ENCODE results near the gene C11orf68. TPM values are rescaled to one million over a fixed set of nuclear protein-coding genes. Genes with fewer than 3 reads are reported as not detected.
A peak's percentile ranks its signal among the peaks of the same experiment; 100 is the strongest.

C11orf68 gene
- total and polyA plus RNA-seq, 9 of the 15 experiments (the other 6 are each of a cell fraction or from before 2014, with no cell fraction given), result 3.6 to 35.9 (median 12.8) TPM

DNA sequence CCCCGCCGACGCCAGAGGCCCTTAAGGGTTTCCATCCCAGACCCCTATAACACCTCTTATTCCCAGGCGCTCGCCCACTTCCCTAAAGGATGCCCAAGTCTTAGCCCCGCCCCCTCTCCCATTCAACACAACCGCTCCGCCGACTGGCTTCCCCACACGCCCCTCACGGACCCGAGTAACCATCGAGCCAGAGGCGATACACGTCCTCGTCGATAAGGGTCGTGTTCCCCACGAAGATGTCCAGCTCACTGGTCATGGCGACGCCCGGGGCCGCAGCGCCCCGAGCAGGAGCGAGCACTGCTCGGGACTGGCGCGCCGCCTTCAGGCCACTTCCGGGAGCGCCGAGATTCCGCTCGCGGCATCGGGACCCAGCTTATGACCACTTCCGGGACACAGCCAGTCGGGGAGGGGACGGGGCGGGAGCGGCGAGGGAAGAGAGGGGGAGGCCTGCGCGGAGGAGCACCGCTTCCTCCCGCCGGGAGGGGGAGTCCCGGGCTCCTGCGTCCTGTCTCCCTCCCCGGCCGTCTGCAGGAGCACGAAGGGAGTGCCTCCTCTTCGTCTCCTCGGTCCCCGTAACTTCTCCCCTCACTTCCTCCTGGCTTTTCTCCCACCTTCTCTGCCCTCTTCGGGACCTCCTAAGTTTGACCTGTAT is 30.6 kb downstream of the C11orf68 start, which contains the start of gene FIBP (continued):
- peak; percentile 90 for TF ChIP-seq CCNT2 (IDR thresholded peaks at IDR 0.05; ENCODE audit: borderline replicate concordance, extremely low read depth, insufficient read length, low read depth, low read length)
- TF ChIP-seq PHF20 (IDR thresholded peaks at IDR 0.05; ENCODE audit: partially characterized antibody), result peak; percentile 95
- TF ChIP-seq KLF13 (tag; IDR thresholded peaks at IDR 0.05; ENCODE audit: borderline replicate concordance, low read depth), result 0 out of 2 replicates have a peak, but pooled peaks have one; percentile 13
- TF ChIP-seq MTA1 (IDR thresholded peaks at IDR 0.05; ENCODE audit: borderline replicate concordance), result peak; percentile 96
- TF ChIP-seq GABPB1 (CRISPR knock-in tag; IDR thresholded peaks at IDR 0.05), result peak; percentile 98
- no peak for TF ChIP-seq MIER1 (IDR thresholded peaks at IDR 0.05; ENCODE audit: low read depth)
- TF ChIP-seq, protein P1, sequence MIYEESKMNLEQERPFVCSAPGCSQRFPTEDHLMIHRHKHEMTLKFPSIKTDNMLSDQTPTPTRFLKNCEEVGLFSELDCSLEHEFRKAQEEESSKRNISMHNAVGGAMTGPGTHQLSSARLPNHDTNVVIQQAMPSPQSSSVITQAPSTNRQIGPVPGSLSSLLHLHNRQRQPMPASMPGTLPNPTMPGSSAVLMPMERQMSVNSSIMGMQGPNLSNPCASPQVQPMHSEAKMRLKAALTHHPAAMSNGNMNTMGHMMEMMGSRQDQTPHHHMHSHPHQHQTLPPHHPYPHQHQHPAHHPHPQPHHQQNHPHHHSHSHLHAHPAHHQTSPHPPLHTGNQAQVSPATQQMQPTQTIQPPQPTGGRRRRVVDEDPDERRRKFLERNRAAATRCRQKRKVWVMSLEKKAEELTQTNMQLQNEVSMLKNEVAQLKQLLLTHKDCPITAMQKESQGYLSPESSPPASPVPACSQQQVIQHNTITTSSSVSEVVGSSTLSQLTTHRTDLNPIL (CRISPR knock-in tag; IDR thresholded peaks at IDR 0.05), result no peak
- no peak for TF ChIP-seq DDX20 (tag; IDR thresholded peaks at IDR 0.05; ENCODE audit: low read depth)
- TF ChIP-seq, protein P2, sequence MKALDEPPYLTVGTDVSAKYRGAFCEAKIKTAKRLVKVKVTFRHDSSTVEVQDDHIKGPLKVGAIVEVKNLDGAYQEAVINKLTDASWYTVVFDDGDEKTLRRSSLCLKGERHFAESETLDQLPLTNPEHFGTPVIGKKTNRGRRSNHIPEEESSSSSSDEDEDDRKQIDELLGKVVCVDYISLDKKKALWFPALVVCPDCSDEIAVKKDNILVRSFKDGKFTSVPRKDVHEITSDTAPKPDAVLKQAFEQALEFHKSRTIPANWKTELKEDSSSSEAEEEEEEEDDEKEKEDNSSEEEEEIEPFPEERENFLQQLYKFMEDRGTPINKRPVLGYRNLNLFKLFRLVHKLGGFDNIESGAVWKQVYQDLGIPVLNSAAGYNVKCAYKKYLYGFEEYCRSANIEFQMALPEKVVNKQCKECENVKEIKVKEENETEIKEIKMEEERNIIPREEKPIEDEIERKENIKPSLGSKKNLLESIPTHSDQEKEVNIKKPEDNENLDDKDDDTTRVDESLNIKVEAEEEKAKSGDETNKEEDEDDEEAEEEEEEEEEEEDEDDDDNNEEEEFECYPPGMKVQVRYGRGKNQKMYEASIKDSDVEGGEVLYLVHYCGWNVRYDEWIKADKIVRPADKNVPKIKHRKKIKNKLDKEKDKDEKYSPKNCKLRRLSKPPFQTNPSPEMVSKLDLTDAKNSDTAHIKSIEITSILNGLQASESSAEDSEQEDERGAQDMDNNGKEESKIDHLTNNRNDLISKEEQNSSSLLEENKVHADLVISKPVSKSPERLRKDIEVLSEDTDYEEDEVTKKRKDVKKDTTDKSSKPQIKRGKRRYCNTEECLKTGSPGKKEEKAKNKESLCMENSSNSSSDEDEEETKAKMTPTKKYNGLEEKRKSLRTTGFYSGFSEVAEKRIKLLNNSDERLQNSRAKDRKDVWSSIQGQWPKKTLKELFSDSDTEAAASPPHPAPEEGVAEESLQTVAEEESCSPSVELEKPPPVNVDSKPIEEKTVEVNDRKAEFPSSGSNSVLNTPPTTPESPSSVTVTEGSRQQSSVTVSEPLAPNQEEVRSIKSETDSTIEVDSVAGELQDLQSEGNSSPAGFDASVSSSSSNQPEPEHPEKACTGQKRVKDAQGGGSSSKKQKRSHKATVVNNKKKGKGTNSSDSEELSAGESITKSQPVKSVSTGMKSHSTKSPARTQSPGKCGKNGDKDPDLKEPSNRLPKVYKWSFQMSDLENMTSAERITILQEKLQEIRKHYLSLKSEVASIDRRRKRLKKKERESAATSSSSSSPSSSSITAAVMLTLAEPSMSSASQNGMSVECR (CRISPR knock-in tag; IDR thresholded peaks at IDR 0.05), result peak; percentile 59
- no peak for TF ChIP-seq ZNF316 (IDR thresholded peaks at IDR 0.05)
- TF ChIP-seq PHF8 (IDR thresholded peaks at IDR 0.05; ENCODE audit: borderline replicate concordance, low read length), result peak; percentile 98
- TF ChIP-seq RAD21 (CRISPR knock-in tag; conservative IDR thresholded peaks at IDR 0.05 in 1 of 2, IDR thresholded peaks at IDR 0.05 in 1 of 2), result peak; percentile 60 to 67
- peak; percentile 68; the same call in 1 of the 2 replicates for TF ChIP-seq NKRF (IDR thresholded peaks at IDR 0.05; ENCODE audit: borderline replicate concordance)
- no peak for TF ChIP-seq SMARCC2 (IDR thresholded peaks at IDR 0.05; ENCODE audit: low read depth)
- TF ChIP-seq, protein P3, sequence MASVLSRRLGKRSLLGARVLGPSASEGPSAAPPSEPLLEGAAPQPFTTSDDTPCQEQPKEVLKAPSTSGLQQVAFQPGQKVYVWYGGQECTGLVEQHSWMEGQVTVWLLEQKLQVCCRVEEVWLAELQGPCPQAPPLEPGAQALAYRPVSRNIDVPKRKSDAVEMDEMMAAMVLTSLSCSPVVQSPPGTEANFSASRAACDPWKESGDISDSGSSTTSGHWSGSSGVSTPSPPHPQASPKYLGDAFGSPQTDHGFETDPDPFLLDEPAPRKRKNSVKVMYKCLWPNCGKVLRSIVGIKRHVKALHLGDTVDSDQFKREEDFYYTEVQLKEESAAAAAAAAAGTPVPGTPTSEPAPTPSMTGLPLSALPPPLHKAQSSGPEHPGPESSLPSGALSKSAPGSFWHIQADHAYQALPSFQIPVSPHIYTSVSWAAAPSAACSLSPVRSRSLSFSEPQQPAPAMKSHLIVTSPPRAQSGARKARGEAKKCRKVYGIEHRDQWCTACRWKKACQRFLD (CRISPR knock-in tag; IDR thresholded peaks at IDR 0.05), result peak; percentile 98
- peak; percentile 27; the same call in 1 of the 2 replicates for TF ChIP-seq SMC3 (conservative IDR thresholded peaks at IDR 0.05; ENCODE audit: insufficient read depth, low read depth, low read length)
- TF ChIP-seq MTA2 (IDR thresholded peaks at IDR 0.05; ENCODE audit: low read depth), result no peak
- TF ChIP-seq ZNF232 (CRISPR knock-in tag; IDR thresholded peaks at IDR 0.05), result no peak
